ENCODE measurements around the gene PDE1C.

PDE1C gene

GRCh38 chr7:31991406-31991805, 78.8 kb downstream of the PDE1C start:
- Histone ChIP-seq H4K20me1 (ENCODE audit: insufficient read depth, low read length) (no peaks in the 10 kb centered on the region), H3K36me3 (replicated peaks; ENCODE audit: low read depth, low read length) (no peaks in the 10 kb centered on the region), H3K4me1 (ENCODE audit: low read length) (no peaks in the 10 kb centered on the region), H3K9me3 (ENCODE audit: insufficient read depth, low read length) (no peaks in the 10 kb centered on the region), H3K4me3 (ENCODE audit: low read length) (no peak overlapping the region), H3K27me3 (ENCODE audit: low read depth, low read length) (no peaks in the 10 kb centered on the region), H3K79me2 (ENCODE audit: low read length) (no peaks in the 10 kb centered on the region), H3K4me2 (ENCODE audit: low read length) (no peak overlapping the region), H3K9ac (ENCODE audit: low read length) (no peak overlapping the region), H2AFZ (ENCODE audit: low read depth, low read length) (no peak overlapping the region), H3K27ac (ENCODE audit: low read length) (no peak overlapping the region)
- TF ChIP-seq CTCF (IDR thresholded peaks at IDR 0.05; ENCODE audit: low read depth, low read length), result no peak
- no peak for TF ChIP-seq EZH2phosphoT487 (IDR thresholded peaks at IDR 0.05; ENCODE audit: low read depth)

GRCh38 chr7:31986878-31987518, 83.2 kb downstream of the PDE1C start:
- TF ChIP-seq EZH2phosphoT487 (IDR thresholded peaks at IDR 0.05; ENCODE audit: low read depth) (no peak), CTCF (IDR thresholded peaks at IDR 0.05; ENCODE audit: low read depth, low read length) (no peak)
- H3K36me3 ChIP-seq (replicated peaks; ENCODE audit: low read depth, low read length), result no peaks in the 10 kb centered on the region
- no peaks in the 10 kb centered on the region for H3K4me1 ChIP-seq (ENCODE audit: low read length)
- H3K27me3 ChIP-seq (ENCODE audit: low read depth, low read length), result no peaks in the 10 kb centered on the region
- no peak overlapping the region for H3K9ac ChIP-seq (ENCODE audit: low read length)
- H3K4me3 ChIP-seq (ENCODE audit: low read length), result no peak overlapping the region
- H3K27ac ChIP-seq (ENCODE audit: low read length), result no peak overlapping the region
- H3K9me3 ChIP-seq (ENCODE audit: insufficient read depth, low read length), result no peaks in the 10 kb centered on the region
- H2AFZ ChIP-seq (ENCODE audit: low read depth, low read length), result no peak overlapping the region
- no peaks in the 10 kb centered on the region for H4K20me1 ChIP-seq (ENCODE audit: insufficient read depth, low read length)
- H3K79me2 ChIP-seq (ENCODE audit: low read length), result no peaks in the 10 kb centered on the region
- no peak overlapping the region for H3K4me2 ChIP-seq (ENCODE audit: low read length)

- Histone ChIP-seq H4K20me1 (ENCODE audit: insufficient read depth, low read length) (no peaks in the 10 kb centered on the region), H3K27ac (ENCODE audit: low read length) (no peak overlapping the region), H3K4me3 (ENCODE audit: low read length) (no peak overlapping the region), H3K4me1 (ENCODE audit: low read length) (no peaks in the 10 kb centered on the region), H3K9me3 (ENCODE audit: insufficient read depth, low read length) (no peaks in the 10 kb centered on the region), H3K36me3 (replicated peaks; ENCODE audit: low read depth, low read length) (no peaks in the 10 kb centered on the region), H3K9ac (ENCODE audit: low read length) (no peak overlapping the region), H3K79me2 (ENCODE audit: low read length) (no peaks in the 10 kb centered on the region), H3K27me3 (ENCODE audit: low read depth, low read length) (no peaks in the 10 kb centered on the region), H3K4me2 (ENCODE audit: low read length) (no peak overlapping the region), H2AFZ (ENCODE audit: low read depth, low read length) (no peak overlapping the region)
- TF ChIP-seq CTCF (IDR thresholded peaks at IDR 0.05; ENCODE audit: low read depth, low read length) (no peak), EZH2phosphoT487 (IDR thresholded peaks at IDR 0.05; ENCODE audit: low read depth) (no peak)
Observed at GRCh38 chr7:31982962-31983361, 87.2 kb downstream of the PDE1C start.

DNA sequence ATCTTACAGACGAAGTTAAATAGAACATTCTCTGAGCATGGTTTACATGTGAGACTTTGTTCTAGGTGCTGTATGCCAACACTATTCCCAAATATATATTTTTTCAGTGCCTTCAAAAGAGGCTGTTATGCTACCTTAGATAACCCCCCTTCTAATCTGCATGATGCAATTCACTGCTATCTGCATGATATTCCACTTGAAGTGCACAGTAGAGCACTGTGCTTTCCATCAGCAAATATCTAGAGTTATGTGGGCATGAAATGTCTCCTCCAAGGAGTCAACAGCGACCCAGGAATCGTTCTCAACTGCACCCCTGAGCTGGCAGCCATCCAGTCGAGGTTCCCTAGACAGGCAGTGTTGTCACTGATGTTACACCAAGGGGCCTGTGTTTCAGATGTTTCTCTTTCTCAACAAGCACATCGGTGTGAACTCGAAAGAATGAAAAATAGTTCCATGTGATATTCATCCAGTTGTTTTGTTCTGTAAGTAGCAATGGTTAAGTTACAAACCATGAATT, 88.3 kb downstream of the PDE1C start:
- H3K36me3 ChIP-seq (replicated peaks; ENCODE audit: low read depth, low read length), result no peaks in the 10 kb centered on the region
- no peak overlapping the region for H3K9ac ChIP-seq (ENCODE audit: low read length)
- no peaks in the 10 kb centered on the region for H3K79me2 ChIP-seq (ENCODE audit: low read length)
- H4K20me1 ChIP-seq (ENCODE audit: insufficient read depth, low read length), result no peaks in the 10 kb centered on the region
- H3K27ac ChIP-seq (ENCODE audit: low read length), result no peak overlapping the region
- no peaks in the 10 kb centered on the region for H3K27me3 ChIP-seq (ENCODE audit: low read depth, low read length)
- H3K9me3 ChIP-seq (ENCODE audit: insufficient read depth, low read length), result no peaks in the 10 kb centered on the region
- no peak overlapping the region for H2AFZ ChIP-seq (ENCODE audit: low read depth, low read length)
- TF ChIP-seq EZH2phosphoT487 (IDR thresholded peaks at IDR 0.05; ENCODE audit: low read depth), result no peak
- no peak for TF ChIP-seq CTCF (IDR thresholded peaks at IDR 0.05; ENCODE audit: low read depth, low read length)
- no peak overlapping the region for H3K4me3 ChIP-seq (ENCODE audit: low read length)
- no peak overlapping the region for H3K4me2 ChIP-seq (ENCODE audit: low read length)
- no peaks in the 10 kb centered on the region for H3K4me1 ChIP-seq (ENCODE audit: low read length)

Measured in OCI-LY3 (cell line).